ENCODE results near the gene KBTBD13. TPM values are rescaled to one million over a fixed set of nuclear protein-coding genes. Genes with fewer than 3 reads are reported as not detected.
A peak's percentile ranks its signal among the peaks of the same experiment; 100 is the strongest.

KBTBD13 gene
- total and polyA plus RNA-seq, 12 donors: not detected

DNA sequence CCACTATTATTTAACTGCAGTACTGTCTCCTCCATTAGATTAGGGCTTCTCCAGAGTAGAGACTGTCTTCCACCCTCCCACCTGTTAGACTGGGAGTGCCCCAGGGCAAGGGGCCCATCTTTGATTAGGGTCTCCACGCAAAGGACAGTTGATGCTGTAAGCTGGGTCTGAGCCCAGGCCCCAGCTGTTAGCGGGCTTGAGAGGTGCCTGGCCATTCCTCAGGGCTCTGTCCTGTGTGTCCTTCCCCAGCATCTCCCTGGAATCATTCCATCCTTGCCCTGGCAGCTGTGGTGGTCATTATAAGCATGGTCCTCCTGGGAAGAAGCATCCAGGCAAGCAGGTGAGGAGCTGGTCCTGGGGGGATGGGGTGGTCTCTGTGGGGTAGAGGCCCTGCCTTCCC is 25.3 kb upstream of the KBTBD13 start:
- intact Hi-C loops (cut with DNase I): loop anchor here in 1 of 2 donors (10.0 kb wide), 1 partner anchor 54 kb away; no protein-coding TSS in a partner anchor
- Histone ChIP-seq H3K36me3 (replicated peaks in 1 of 2) (no peaks in the 10 kb centered on the region), H3K27ac (no peak overlapping the region), H3K4me1 (replicated peaks in 1 of 2) (peaks cover 0 to 9% of the 10 kb centered on the region in 2 donors), H3K9me3 (replicated peaks in 1 of 3) (no peaks in the 10 kb centered on the region), H3K27me3 (no peaks in the 10 kb centered on the region), H3K4me3 (no peak overlapping the region)
- no peak for TF ChIP-seq POLR2A (IDR thresholded peaks at IDR 0.05)
- no peak for DNase-seq
- 71 to 93% (median 83%) methylated on average over 1 to 2 of the region's 2 CpGs for WGBS, 4 donors

DNA sequence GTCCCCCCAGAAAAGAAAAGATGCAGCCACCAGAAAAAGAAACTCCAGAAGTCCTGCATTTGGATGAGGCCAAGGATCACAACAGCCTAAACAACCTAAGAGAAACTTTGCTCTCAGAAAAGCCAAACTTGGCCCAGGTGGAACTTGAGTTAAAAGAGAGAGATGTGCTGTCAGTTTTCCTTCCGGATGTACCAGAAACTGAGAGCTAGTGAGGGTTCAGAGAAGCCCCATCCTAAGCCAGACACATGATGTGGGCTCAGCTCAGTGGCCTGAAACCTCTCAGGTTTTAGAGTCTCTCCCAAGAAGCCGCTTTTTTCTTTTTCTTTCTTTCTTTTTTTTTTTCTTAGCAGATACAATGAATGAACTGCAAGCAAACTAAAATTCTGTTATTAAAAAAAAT is 23.6 kb upstream of the KBTBD13 start:
- TF ChIP-seq POLR2A (IDR thresholded peaks at IDR 0.05): no peak
- TF ChIP-seq, protein P1, sequence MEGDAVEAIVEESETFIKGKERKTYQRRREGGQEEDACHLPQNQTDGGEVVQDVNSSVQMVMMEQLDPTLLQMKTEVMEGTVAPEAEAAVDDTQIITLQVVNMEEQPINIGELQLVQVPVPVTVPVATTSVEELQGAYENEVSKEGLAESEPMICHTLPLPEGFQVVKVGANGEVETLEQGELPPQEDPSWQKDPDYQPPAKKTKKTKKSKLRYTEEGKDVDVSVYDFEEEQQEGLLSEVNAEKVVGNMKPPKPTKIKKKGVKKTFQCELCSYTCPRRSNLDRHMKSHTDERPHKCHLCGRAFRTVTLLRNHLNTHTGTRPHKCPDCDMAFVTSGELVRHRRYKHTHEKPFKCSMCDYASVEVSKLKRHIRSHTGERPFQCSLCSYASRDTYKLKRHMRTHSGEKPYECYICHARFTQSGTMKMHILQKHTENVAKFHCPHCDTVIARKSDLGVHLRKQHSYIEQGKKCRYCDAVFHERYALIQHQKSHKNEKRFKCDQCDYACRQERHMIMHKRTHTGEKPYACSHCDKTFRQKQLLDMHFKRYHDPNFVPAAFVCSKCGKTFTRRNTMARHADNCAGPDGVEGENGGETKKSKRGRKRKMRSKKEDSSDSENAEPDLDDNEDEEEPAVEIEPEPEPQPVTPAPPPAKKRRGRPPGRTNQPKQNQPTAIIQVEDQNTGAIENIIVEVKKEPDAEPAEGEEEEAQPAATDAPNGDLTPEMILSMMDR (IDR thresholded peaks at IDR 0.05): no peak
- Histone ChIP-seq H3K9me3 (replicated peaks in 1 of 3) (no peaks in the 10 kb centered on the region), H3K27ac (no peak overlapping the region), H3K4me3 (no peak overlapping the region), H3K4me1 (replicated peaks in 1 of 2) (peaks cover 0 to 9% of the 10 kb centered on the region in 2 donors), H3K27me3 (no peaks in the 10 kb centered on the region), H3K36me3 (replicated peaks in 1 of 2) (no peaks in the 10 kb centered on the region)
- intact Hi-C loops (cut with DNase I): loop anchor here in 1 of 2 donors (10.0 kb wide), 1 partner anchor 52 kb away; no protein-coding TSS in a partner anchor
- 80 to 93% (median 87%) methylated on average over 2 of the region's 2 CpGs for WGBS, 4 donors
- DNase-seq: no peak

DNA sequence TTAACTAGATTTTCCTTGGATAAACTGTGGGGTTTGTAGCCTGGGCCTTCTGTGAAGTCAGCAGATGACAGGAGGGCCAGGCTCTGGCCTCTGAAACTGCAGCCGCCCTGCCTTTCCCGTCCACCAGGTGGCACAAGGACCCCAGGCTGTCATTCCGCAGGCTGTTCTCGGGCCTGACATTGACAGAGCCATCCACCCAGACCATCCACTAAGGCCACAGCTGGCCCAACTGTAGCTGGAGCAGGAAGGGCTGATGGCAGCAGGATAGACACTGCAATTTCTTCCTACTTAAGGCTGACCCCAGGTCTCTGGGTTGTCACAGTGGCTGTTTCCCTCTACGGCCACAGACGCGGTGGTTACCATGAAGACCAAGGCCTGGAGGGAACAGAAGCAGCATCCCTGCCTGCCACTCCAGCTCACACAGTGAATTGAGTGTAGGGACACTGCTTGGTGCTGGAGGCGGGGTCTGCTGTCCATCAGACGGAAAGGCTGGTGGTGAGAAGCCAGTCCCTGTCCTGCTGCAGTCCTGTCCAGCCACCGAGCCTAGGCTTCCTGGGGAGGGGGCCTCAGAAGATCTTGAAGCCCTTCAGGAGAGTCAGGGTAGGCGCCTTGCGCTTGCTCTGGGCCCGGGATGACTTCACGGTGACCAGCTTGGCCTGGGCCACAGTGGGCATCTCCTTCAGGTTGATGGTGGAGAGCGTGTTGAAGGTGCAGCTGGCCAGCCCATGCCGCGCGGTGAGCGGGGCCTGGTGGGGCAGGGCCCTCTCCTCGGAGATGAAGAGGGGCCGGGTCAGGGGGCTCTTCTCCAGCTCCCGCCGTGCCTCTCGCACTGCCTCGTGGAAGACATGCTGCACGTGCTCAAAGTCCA is 22.0 kb upstream of the KBTBD13 start:
- no peaks in the 10 kb centered on the region for H3K36me3 ChIP-seq (replicated peaks in 1 of 2)
- peaks cover 0 to 5% of the 10 kb centered on the region in 2 donors for H3K4me1 ChIP-seq (replicated peaks in 1 of 2)
- peak overlapping the region in 2 of 5 donors; percentile 30 to 32 for H3K27ac ChIP-seq

DNA sequence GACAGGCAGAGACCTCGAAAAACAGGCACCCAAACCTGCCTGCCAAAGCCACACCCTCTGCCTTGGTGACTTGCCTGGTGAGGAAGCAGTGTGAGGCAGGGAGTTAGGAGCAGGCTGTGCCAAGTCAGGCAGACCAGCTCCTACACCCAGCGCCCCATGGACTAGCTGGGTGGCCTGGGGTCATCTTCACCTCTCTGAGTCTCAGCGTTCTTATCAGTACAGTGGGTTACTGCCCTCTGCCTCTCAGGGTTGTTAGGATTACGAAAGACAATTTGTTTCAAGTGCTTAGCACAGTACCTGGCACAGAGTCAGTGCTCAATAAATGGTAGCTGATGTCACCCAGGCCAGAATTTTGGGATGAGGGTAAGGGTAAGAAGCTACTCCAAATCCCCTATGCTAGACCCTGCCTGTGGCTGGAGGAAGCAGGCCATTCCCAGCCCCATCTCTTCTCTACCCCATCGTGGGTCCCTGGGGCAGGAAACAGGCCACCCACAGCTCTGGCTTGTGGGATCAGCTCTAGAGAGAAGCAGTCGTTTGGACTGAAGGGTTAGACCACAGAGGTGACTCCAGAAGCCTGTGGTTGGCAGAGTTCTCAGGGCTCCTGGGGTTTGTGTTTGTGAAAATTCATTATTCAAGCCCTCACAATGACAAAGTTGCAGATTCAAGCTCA is 21.2 kb upstream of the KBTBD13 start:
- Histone ChIP-seq H3K27me3 (no peaks in the 10 kb centered on the region), H3K4me1 (replicated peaks in 1 of 2) (no peaks in the 10 kb centered on the region), H3K4me3 (no peak overlapping the region), H3K36me3 (replicated peaks in 1 of 2) (no peaks in the 10 kb centered on the region), H3K27ac (peak overlapping the region in 1 of 5 donors; percentile 32), H3K9me3 (replicated peaks in 1 of 3) (no peaks in the 10 kb centered on the region)
- DNase-seq: peak in 3 of 7 donors; percentile 19 to 40 (median 37)
- intact Hi-C loops (cut with DNase I): loop anchor here in 1 of 2 donors (10.0 kb wide), 1 partner anchor 49 kb away; no protein-coding TSS in a partner anchor
- 42 to 80% (median 45%) methylated on average over 2 to 6 of the region's 6 CpGs for WGBS, 4 donors
- TF ChIP-seq POLR2A (IDR thresholded peaks at IDR 0.05): no peak
- TF ChIP-seq, protein P1 (IDR thresholded peaks at IDR 0.05): no peak

More for the DNA sequence above, 22.0 kb upstream of the KBTBD13 start:
- 38 to 73% (median 71%) methylated on average over 9 to 26 of the region's 26 CpGs for WGBS, 4 donors
- intact Hi-C loops (cut with DNase I): loop anchor here in 1 of 2 donors (10.0 kb wide), 1 partner anchor 50 kb away; no protein-coding TSS in a partner anchor
- Histone ChIP-seq H3K4me3 (no peak overlapping the region), H3K27me3 (no peaks in the 10 kb centered on the region), H3K9me3 (replicated peaks in 1 of 3) (no peaks in the 10 kb centered on the region)
- peak; percentile 69 to 92 (median 85) for DNase-seq
- TF ChIP-seq POLR2A (IDR thresholded peaks at IDR 0.05): no peak
- TF ChIP-seq, protein P1 (IDR thresholded peaks at IDR 0.05): peak; percentile 83 to 97 (median 94)
